PFSK-1 (cell line): ENCODE data around the gene TTC34.

Experiments used
- POLR2AphosphoS5 ChIP-seq: IDR thresholded peaks from 2 replicates; pipeline ENCODE4 v1.6.1; 2012; ENCODE audit warnings: low read depth, mild to moderate bottlenecking, control low read depth, low read length, moderate library complexity
- REST ChIP-seq, 2 experiments: IDR thresholded peaks; 2 replicates each; pipeline versions ENCODE4 v1.6.1 to v1.8.0; 2011 to 2012; ENCODE audit warnings: low read depth in 2 of 2, low read length in 2 of 2, control low read depth in 1 of 2, inconsistent platforms in 1 of 2, mild to moderate bottlenecking in 1 of 2, moderate library complexity in 1 of 2; ENCODE audit not compliant: insufficient read depth in 1 of 2
- SIN3A ChIP-seq: IDR thresholded peaks from 2 replicates; pipeline ENCODE4 v1.6.1; 2012; ENCODE audit warnings: mild to moderate bottlenecking, low read length, moderate library complexity, borderline replicate concordance; ENCODE audit not compliant: insufficient read depth
- TAF1 ChIP-seq: IDR thresholded peaks from 2 replicates; pipeline ENCODE4 v1.6.1; 2012; ENCODE audit warnings: low read length, control low read depth, borderline replicate concordance; ENCODE audit not compliant: insufficient read depth

DNA sequence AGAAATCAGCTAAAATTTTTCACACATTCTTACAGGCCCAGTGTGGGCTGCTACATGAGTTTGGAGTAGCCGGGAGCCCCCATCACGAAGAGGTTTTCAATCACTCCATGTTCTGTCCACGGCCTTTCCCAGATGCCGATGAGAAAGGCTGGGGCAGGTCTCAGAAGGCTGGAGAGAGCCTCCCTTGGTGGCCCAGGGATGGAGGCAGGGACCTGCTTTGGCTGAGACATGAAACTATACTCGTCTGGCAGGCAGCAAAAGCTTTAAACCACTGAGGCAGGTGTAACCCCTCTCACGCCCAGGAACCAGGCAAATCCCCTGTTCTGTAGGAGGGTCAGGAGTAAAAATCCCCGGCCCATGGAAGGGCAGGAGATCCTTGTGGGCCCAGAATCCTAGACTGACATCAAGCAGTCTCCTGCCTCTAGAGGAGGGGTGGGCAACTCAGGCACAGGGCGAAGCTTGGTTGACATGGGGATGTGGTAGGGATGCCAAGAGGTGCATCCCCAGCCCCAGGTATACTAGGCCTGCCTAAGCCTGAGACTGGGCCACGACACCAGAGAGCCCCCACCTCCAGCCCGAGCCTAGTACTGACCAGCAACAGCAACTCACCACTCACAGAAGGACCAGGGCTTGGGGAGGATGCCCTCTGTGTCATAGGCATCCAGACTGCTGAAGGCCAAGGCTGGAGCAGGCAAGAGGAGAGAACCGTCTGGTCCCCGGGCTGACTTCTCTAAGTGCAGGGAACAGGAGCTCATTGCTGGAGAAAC, 177.7 kb downstream of the TTC34 start:
- TF ChIP-seq POLR2AphosphoS5, result no peak
- TF ChIP-seq REST (IDR thresholded peaks at IDR 0.05; ENCODE audit: insufficient read depth in 1 of 2, low read depth in 2 of 2, low read length in 2 of 2), result no peak
- TF ChIP-seq TAF1, result no peak
- no peak for TF ChIP-seq SIN3A
